NCI-H2171 (cell line): ENCODE measurements around the gene AHCTF1.
A peak's percentile ranks its signal among the peaks of the same experiment; 100 is the strongest.
"Not testable (repeated sequence)": the region's sequence is repeated elsewhere in the genome, so short reads cannot be mapped to it uniquely, and the experiment has no call there.

ENCODE experiments used
- DNase-seq: peaks from one replicate; lab custom pipeline; 2025; lab: John Stamatoyannopoulos, UW

AHCTF1 gene

DNA sequence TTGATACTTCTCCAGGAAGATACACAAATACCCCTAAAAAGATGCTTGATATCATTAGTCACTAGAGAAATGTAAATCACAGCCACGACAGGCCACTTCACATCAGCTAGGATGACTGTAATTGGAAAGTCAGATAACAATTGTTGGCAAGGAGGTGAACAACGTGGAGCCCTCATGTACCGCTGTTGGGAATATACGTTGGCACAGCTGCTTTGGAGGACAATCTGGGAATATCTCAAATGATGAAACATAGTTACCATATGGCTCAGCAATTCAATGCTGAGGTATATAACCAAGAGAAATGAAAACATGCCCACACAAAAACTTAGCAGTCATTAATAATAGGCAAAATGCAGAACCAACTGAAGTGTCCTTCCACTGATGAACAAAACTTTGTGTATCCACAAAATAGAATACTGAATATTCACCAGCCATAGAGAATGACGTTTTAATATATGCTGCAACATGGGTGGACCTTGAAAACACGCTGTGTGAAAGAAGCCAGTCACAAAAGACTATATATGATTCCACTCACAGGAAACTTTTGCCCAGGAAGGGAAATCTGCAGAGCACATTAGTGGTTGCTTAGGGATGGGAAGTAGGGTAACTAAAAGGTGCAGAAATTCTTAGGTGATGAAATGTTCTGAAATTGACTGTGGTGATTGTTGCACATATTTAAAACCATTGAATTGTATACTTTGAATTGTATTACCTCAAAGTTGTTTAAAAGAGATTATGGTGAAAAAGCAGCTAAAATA lies 95.4 kb downstream of the AHCTF1 start:
- DNase-seq: peak; percentile 6

DNA sequence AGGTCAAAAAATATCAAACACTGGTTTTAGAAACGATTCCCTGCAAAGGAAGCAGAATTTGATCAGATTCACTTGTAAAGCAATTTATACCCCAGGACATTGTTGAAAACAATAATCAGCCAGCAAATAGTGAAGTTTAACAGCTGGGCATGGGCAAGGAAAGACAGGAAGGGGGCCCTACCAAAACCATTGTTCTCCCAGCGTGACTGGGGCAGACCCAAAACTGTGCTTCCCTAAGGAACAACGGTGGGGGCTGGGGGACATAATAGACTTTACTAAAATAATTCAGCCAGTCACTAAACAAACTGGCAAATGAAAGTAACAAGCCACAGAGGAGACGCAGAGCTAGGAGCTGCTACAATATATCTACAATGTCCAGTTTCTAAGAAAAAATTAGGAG lies 100.2 kb downstream of the AHCTF1 start:
- DNase-seq: no peak

DNA sequence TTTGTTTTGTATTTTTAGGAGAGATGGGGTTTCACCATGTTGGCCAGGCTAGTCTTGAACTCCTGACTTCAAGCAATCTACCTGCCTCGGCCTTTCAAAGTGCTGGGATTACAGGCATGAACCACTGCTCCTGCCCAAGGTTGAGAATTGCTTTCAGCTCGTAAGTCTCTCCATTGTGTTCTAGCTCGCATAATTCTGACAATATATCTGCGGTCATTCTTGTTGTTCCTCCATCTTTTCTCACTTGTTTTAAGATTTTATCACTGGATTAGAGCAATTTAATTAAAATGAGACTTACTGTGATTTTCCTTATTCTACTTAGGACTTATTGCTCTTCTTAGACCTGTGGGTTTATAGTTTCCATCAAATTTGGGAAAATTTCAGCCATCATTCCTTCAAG lies 102.9 kb downstream of the AHCTF1 start:
- DNase-seq: no peak

DNA sequence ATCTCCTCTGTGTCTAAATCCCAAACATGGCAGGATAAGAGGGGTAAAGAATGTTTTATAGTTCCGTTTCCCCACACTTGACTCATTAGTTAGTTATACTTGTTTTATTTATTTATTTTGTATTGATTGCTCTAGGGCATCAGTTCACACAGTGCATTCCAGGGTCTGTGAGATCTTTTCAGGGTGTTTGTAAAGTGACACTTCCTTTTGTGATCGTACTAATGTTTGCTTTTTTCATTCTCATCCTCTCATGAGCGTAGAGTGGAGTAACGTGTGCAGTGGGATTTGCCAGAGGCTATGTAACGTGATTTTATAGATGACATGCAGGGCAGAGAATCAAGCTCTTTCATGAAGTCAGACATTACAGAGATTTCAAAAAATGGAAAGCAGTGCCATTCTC lies 104.4 kb downstream of the AHCTF1 start:
- DNase-seq: no peak

DNA sequence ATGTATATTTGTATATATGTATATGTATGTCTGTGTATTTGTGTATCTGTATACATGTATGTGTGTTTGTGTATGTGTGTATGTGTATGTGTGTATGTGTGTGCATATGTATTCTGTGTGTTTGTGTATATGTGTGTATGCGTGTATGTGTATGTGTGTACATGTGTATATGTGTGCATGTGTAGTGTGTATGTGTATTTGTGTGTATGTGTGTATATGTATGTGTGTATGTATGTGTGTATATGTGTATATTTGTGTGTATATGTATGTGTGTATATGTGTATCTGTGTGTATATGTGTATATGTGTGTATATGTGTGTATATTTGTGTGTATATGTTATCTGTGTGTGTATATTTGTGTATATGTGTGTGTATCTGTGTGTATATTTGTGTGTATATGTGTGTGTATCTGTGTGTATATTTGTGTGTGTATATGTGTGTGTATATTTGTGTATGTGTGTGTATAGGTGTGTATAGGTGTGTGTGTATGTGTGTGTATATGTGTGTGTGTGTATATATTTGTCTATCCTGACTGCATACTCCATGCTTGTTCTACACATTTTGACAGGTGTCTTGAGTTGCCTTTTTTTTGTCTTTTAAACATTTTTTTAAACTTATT lies 106.1 kb downstream of the AHCTF1 start:
- DNase-seq: no peak

DNA sequence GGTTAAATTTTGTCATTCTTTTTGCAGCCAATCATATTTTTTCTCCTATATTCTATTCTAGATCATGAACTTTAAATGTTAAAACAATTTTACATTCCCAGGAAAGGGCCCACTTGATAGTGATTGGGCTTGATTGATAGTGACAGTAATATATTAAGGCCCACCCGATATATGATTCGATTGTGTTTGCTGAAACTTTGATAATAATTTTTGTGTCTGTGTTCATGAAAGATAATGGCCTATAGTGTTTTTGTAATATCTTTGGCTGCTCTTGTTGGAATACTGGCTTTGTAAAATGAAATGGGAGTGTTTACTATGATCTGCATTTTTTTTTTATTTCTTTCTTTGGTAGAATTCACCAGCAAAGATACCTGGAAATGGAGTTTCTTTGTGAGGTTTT lies 107.2 kb downstream of the AHCTF1 start:
- DNase-seq: no peak

DNA sequence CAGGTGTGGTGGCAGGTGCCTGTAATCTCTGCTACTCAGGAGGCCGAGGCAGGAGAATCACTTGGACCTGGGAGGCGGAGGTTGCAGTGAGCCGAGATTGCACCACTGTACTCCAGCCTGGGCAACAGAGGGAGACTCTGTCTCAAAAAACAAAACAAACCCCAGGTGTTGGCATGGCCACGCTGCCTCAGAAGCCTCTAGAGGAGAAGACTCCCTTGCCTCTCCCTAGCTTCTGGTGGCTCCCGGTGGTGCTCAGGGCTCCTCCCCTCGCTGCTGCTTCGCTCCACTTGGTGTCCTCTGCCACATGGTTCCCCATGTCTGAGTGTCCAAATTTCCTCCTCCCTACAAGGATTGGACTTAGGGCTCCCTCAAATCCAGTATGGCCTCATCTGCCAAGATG lies 109.6 kb downstream of the AHCTF1 start:
- DNase-seq: not testable (repeated sequence)

DNA sequence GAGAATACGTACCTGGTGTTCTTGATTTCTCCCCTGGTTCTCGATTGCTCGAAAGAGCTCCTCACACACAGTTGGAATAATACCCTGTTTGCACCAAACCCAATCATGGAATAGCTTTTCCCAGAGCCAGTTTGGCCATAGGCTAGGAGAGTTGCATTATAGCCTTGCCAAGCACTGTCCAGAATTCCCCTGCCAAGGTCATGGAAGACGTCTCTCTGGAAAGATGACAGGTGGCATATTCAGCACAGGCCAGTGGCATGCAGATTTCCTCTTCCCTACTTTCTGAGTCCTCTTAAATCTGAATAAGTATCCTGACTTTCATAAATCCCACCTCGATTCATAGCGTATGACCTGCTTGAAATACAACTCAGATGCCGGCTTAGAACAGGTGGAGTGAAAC lies 111.1 kb downstream of the AHCTF1 start:
- no peak for DNase-seq

DNA sequence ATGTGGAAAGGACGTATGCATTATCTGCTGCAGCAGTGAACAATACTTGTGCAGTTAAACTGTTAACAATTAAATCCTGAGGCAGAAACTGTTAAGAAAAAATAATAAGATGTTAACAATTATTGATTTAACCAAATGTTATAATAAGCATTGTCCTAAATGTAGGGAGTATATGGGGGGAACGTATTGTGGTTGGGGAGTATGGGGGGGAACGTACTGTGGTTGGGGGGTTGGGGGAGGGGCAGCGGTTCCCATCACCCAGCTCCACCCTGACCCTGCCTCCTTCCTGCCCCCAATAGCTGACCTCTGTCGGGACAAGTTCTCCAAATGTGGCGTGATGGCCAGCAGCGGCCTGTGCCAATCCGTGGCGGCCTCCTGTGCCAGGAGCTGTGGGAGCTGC lies 114.0 kb downstream of the AHCTF1 start:
- DNase-seq: not testable (repeated sequence)

DNA sequence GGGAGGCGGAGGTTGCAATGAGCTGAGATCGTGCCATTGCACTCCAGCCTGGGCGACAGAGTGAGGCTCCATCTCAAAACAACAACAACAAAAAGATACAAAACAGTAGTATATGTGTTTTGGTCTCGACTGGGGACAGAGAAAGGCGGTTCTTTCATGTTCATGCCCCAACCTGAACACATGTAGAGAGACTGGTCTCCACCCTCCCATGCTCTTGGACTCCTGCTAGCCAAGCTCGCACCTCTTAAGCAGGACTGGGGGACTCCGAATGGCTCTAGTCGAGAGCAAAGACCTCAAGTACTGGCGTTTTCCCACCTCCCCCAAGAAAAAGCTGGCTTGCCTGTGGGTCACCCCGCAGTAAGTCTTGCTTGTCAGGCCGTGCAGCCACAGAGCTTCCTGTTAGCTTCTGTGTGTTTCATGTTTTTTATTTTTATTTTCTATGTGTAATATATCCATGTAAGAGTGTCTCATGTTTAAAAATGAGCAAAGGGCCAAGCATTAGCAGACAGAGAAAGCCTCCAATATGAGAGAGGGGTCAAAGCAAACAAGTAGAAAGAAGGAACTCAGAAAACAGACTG lies 116.0 kb downstream of the AHCTF1 start:
- no peak for DNase-seq

DNA sequence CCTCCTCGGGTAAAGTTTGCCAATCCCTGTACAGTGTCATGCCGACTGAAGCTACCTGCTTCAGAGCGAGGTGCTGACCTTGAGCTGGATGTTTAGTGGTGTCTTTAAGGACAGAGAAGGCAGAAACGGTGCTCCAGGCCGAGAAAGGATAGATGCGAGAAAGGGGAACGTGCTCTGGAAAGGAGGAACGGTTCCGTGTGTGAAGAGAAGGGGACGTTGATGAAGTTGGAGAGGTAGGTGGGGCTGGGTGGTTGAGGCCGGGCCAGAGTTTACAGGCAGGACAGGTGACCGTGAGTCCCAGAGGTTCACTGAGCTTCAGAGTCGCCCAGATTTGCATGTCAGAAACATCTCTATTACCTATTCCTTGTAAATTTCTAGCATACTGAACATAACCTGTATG lies 116.9 kb downstream of the AHCTF1 start:
- DNase-seq: no peak

DNA sequence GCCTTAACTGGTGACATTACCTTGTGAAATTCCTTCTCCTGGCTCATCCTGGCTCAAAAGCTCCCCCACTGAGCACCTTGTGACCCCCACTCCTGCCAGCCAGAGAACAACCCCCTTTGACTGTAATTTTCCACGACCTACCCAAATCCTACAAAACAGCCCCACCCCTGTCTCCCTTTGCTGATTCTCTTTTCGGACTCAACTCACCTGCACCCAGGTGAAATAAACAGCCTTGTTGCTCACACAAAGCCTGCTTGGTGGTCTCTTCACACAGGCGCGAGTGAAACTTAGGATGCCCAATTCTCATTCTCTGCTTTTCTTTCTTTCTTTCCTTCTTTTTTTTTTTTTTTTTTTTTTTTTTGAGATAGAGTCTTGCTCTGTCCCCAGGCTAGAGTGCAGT lies 118.4 kb downstream of the AHCTF1 start:
- DNase-seq: not testable (repeated sequence)

DNA sequence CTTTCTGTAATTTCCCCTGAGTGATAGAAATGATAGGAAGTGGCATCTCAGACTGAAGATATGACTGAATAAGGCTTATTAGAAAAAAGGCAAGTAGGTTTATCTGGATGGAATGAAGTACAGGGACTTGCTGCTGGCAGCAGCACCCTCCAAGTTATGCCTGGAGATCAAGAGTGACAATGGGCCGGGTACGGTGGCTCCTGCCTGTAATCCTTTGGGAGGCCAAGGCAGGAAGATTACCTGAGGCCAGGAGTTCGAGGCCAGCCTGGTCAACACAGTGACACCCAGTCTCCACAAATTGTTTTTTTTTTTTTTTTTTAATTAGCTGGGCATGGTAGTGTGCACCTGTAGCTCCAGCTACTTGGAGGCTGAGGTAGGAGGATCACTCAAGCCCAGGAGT lies 119.8 kb downstream of the AHCTF1 start:
- no peak for DNase-seq

DNA sequence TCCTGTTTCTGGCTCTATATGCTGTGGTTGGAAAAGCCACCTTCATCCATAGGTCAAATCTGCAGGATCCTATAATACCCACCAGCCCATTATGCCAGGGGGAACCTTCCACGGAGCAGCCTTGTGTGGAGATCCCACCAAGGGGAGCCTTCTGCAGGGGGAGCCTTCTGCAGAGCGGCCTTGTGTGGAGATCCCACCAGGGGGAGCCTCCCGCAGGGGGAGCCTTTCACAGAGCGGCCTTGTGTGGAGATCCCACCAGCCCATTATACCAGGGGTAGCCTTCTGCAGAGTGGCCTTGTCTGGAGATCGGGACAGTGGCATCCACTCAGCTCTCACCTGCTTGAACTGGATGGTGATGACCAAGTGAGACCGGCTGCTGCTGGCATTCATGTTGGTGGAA lies 122.3 kb downstream of the AHCTF1 start:
- no peak for DNase-seq

DNA sequence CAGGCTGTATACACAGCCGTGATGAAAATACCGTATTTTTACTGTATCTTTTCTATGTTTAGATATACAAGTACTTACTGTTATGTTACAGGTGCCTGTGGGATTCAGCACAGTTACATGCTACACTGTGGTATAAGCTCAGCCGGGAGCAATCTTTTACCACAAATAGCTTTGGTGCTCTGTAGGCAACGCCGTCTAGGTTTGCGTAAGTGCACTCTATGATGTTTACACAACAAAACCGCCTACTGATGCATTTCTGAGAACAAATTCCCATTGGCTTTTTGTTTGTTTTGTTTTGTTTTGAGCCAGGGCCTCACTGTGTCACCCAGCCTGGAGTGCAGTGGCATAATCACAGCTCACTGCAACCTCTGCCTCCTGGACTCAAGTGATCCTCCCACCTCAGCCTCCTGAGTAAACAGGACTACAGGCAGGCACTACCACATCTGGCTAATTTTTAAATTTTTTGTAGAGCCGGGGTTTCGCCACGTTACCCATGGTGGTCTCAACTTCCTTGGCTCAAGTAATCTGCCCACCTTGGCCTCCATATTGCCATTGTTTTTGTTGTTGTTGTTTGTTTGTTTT lies 126.5 kb downstream of the AHCTF1 start:
- no peak for DNase-seq

DNA sequence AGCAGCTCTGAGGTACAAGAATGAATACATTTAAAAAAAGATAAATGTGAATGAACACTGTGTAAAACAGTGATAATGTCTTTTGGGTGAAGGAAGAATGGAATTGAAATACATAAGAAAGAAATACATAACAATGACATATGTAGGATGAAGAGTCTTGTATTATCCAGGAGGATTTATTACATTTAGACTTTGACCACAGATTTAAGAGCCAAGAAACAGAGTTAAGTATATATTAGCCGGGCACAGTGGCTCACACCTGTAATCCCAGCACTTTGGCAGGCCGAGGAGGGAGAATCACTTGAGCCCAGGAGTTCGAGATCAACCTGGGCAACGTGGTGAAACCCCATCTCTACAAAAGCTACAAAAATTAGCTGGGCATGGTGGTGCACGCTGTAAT lies 127.9 kb downstream of the AHCTF1 start:
- DNase-seq: no peak

DNA sequence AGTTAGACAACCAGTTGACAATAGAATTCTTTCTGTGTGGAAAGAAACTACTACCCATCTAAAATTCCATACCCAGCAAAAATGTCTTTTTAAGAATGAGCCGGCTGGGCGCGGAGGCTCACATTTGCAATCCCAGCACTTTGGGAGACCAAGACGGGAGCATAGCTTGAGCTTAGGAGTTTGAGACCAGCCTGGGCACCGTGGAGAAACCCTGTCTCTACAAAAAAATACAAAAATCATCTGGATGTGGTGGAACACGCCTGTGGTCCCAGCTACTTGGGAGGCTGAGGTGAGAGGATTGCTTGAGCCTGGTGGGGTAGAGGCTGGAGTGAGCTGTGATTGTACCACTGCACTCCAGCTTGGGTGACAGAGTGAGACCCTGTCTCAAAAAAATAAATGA lies 128.4 kb downstream of the AHCTF1 start:
- DNase-seq: no peak

DNA sequence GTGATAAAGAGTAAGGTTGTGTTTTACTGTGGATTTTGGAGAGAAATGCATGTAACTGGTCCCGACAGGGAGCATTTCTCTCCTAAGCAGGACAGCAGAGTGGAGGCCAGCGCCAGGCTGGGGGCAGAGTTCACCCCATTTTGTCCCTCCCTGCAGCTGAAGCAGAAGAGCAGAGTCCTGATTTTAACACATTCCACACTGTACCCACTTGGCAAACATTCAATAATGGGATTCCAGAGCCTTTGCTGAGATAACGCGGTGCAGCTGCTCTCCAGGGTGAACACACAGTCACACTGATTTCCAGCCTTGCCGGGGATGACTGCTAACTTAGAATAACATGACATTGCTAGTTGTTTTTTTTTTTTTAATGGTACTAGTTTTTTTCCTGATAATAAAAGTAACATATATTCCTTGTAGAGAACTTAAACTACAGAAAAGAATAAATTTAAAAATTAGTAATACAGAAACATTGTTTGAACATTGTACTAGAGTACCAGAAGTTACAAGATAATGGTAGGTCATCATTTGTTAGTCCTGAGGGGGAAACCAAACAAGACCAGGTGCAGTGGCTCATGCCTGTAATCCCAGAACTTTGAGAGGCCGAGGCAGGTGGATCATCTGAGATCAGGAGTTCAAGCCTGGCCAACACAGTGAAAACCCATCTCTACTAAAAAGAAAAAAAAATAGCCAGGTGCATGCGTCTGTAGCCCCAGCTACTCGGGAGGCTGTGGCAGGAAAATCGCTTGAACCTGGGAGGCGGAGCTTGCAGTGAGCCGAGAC lies 130.3 kb downstream of the AHCTF1 start:
- no peak for DNase-seq

DNA sequence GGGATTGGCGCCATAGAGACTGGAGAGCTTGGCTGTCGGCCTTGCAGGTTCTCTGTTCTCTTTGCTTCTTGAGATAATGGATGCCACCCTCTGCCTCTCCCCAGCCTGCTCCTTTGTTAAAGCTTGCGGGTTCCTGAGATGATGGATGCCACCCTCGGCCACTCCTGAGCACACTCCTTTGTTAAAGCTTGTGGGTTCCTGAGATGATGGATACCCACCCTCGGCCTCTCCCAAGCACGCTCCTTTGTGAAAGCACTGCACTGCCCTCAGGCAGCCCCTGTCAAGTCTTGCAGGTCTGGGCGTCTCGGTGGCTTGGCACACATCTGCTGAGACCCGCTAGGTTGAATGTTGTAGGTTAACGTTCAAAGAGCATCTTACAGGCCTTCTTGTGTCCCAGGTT lies 131.0 kb downstream of the AHCTF1 start:
- no peak for DNase-seq

DNA sequence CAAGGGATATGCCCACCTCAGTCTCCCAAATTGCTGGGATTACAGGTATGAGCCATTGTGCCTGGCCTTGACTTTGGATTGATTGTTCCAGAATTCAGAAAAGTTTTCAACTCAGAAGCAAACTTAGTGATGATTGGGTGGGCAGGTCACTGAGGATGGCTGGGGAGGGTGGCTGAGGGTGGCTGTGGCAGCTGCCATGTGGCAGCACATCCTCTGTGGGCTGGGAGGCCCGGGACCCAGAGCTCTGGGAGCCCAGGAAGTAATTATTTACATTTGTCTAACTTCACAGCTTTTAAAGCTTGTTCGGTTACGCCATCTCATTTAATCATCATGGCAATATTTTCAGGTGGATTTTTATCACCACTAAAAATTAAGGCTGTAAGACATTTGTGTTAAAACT lies 131.4 kb downstream of the AHCTF1 start:
- no peak for DNase-seq

DNA sequence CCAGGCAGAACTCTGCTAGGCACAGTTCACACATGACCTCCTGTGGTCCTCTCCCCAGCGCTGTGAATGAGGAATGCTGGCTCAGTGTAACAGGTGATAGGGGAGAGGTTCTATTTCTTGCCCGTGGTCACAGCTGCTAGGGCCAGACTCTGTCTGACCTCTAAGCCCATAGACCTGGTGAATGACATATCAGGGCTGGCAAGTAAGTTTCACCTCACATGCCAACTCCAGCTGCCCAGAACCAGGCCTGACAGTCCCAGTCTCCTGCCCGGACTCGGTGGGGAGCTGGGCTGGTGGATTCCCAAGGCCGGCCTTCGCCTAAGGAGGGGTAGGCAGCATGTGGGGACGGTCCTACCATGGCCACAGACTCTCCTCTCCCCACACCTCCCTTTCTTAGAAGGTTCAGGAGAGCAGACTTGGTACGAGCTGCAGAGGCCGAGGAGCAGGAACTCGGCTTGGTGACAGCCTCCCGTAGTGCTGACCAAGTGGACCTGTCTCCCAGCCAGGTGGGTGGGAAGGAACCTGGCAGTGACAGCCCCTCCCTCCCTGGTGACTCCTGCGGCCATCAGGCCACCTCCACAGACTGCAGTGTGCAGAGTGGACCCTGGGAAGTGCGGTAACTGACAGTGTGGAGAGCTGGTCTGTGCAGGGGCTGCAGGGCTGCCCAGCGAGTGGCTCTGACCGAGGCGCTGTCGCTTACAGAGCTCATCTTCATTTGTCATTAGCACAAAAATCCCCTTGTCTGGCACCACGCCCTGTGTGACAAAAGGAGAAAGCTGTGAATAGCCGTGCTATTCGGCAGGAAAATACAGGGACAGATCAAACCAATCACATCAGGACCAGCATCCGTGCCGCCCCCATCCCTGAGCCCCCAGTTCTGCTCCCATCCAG lies 132.9 kb downstream of the AHCTF1 start:
- no peak for DNase-seq
